ENCODE data around the gene PPP2R1A.

Gene PPP2R1A

GRCh38 chr19:52196256-52196967 lies 6.6 kb downstream of the PPP2R1A start:
- H3K9me3 ChIP-seq (replicated peaks; ENCODE audit: insufficient read depth, low read length) = no peaks in the 10 kb centered on the region
- no peaks in the 10 kb centered on the region for H3K27me3 ChIP-seq (replicated peaks; ENCODE audit: insufficient read depth, low read length)
- no peak overlapping the region for H3K27ac ChIP-seq (ENCODE audit: low read length)
- peaks cover 22% of the 10 kb centered on the region for H3K36me3 ChIP-seq (replicated peaks; ENCODE audit: insufficient read depth, low read length)
- TF ChIP-seq CTCF (IDR thresholded peaks at IDR 0.05; ENCODE audit: low read length) = no peak
- TF ChIP-seq EZH2phosphoT487 (IDR thresholded peaks at IDR 0.05; ENCODE audit: low read length) = no peak
- no peak for TF ChIP-seq EZH2 (optimal IDR thresholded peaks at IDR 0.05; ENCODE audit: low read depth, low read length)
- peaks cover 95% of the 10 kb centered on the region for H3K79me2 ChIP-seq (ENCODE audit: low read length)
- H3K4me2 ChIP-seq (ENCODE audit: low read depth, low read length) = no peak overlapping the region
- no peaks in the 10 kb centered on the region for H4K20me1 ChIP-seq (ENCODE audit: insufficient read depth, low read length)
- no peak overlapping the region for H2AFZ ChIP-seq (ENCODE audit: low read length)
- no peaks in the 10 kb centered on the region for H3K9me2 ChIP-seq (replicated peaks; ENCODE audit: insufficient read depth, low read length)
- H3K4me1 ChIP-seq (ENCODE audit: low read length) = no peaks in the 10 kb centered on the region; the same call in 1 of the 2 replicates
- no peaks in the 10 kb centered on the region for H3F3A ChIP-seq (ENCODE audit: insufficient read depth, low read length)
- DNase-seq = no peak
- no peak overlapping the region for H3K4me3 ChIP-seq (ENCODE audit: low read length)
- H3K9ac ChIP-seq (ENCODE audit: low read length) = no peak overlapping the region

GRCh38 chr19:52197964-52198363 lies 8.1 kb downstream of the PPP2R1A start:
- Histone ChIP-seq H3K9me3 (replicated peaks; ENCODE audit: insufficient read depth, low read length) (no peaks in the 10 kb centered on the region), H3K79me2 (ENCODE audit: low read length) (peaks cover 94% of the 10 kb centered on the region), H3K4me1 (ENCODE audit: low read length) (no peaks in the 10 kb centered on the region), H3K4me3 (ENCODE audit: low read length) (no peak overlapping the region), H4K20me1 (ENCODE audit: insufficient read depth, low read length) (no peaks in the 10 kb centered on the region), H3K9me2 (replicated peaks; ENCODE audit: insufficient read depth, low read length) (no peaks in the 10 kb centered on the region), H3K27me3 (replicated peaks; ENCODE audit: insufficient read depth, low read length) (no peaks in the 10 kb centered on the region), H3K4me2 (ENCODE audit: low read depth, low read length) (no peak overlapping the region), H2AFZ (ENCODE audit: low read length) (no peak overlapping the region), H3K27ac (ENCODE audit: low read length) (no peak overlapping the region), H3F3A (ENCODE audit: insufficient read depth, low read length) (no peaks in the 10 kb centered on the region), H3K9ac (ENCODE audit: low read length) (no peak overlapping the region), H3K36me3 (replicated peaks; ENCODE audit: insufficient read depth, low read length) (peaks cover 27% of the 10 kb centered on the region)
- TF ChIP-seq EZH2 (optimal IDR thresholded peaks at IDR 0.05; ENCODE audit: low read depth, low read length) = no peak
- DNase-seq = no peak

- H3F3A ChIP-seq (ENCODE audit: insufficient read depth, low read length) = no peaks in the 10 kb centered on the region
- TF ChIP-seq EZH2 (optimal IDR thresholded peaks at IDR 0.05; ENCODE audit: low read depth, low read length) (no peak), EZH2phosphoT487 (IDR thresholded peaks at IDR 0.05; ENCODE audit: low read length) (no peak), CTCF (IDR thresholded peaks at IDR 0.05; ENCODE audit: low read length) (no peak)
- no peak for DNase-seq
- H2AFZ ChIP-seq (ENCODE audit: low read length) = no peak overlapping the region
- H3K9me2 ChIP-seq (replicated peaks; ENCODE audit: insufficient read depth, low read length) = no peaks in the 10 kb centered on the region
- no peak overlapping the region for H3K27ac ChIP-seq (ENCODE audit: low read length)
- no peak overlapping the region for H3K4me2 ChIP-seq (ENCODE audit: low read depth, low read length)
- peaks cover 27% of the 10 kb centered on the region for H3K36me3 ChIP-seq (replicated peaks; ENCODE audit: insufficient read depth, low read length)
- H3K79me2 ChIP-seq (ENCODE audit: low read length) = peaks cover 94% of the 10 kb centered on the region
- H3K27me3 ChIP-seq (replicated peaks; ENCODE audit: insufficient read depth, low read length) = no peaks in the 10 kb centered on the region
- H3K4me3 ChIP-seq (ENCODE audit: low read length) = no peak overlapping the region
- H3K9ac ChIP-seq (ENCODE audit: low read length) = no peak overlapping the region
- H3K4me1 ChIP-seq (ENCODE audit: low read length) = no peaks in the 10 kb centered on the region
- H4K20me1 ChIP-seq (ENCODE audit: insufficient read depth, low read length) = no peaks in the 10 kb centered on the region
- H3K9me3 ChIP-seq (replicated peaks; ENCODE audit: insufficient read depth, low read length) = no peaks in the 10 kb centered on the region
Observed at GRCh38 chr19:52198678-52199077, 8.8 kb downstream of the PPP2R1A start.

DNA sequence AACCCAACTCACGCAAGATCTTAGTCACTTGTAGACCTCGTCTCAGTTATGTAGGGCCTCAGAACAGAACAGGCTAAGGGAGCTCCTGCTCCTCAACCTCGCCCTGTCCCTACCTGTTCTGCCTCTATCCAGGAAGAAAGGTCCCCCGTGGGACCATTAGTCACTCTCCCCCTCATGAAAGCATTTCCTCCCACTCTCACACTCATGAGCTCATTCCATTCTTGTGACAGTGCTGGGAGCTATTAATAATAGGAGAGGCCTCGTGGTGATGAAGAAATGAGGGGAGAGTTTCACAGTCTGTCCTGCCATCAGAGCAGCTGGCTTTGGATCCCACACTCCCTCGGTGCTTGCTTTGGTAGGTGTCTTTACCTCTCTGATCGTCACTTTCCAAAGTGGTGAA lies 10.2 kb downstream of the PPP2R1A start:
- no peak overlapping the region for H3K9ac ChIP-seq (ENCODE audit: low read length)

More for the DNA sequence above, 10.2 kb downstream of the PPP2R1A start:
- DNase-seq = no peak
- no peaks in the 10 kb centered on the region for H3F3A ChIP-seq (ENCODE audit: insufficient read depth, low read length)
- H3K9me3 ChIP-seq (replicated peaks; ENCODE audit: insufficient read depth, low read length) = no peaks in the 10 kb centered on the region
- H3K9me2 ChIP-seq (replicated peaks; ENCODE audit: insufficient read depth, low read length) = no peaks in the 10 kb centered on the region
- no peak overlapping the region for H3K27ac ChIP-seq (ENCODE audit: low read length)
- H3K4me3 ChIP-seq (ENCODE audit: low read length) = no peak overlapping the region
- peaks cover 93% of the 10 kb centered on the region for H3K79me2 ChIP-seq (ENCODE audit: low read length)
- H2AFZ ChIP-seq (ENCODE audit: low read length) = no peak overlapping the region
- no peak overlapping the region for H3K4me2 ChIP-seq (ENCODE audit: low read depth, low read length)
- H3K27me3 ChIP-seq (replicated peaks; ENCODE audit: insufficient read depth, low read length) = no peaks in the 10 kb centered on the region
- H4K20me1 ChIP-seq (ENCODE audit: insufficient read depth, low read length) = no peaks in the 10 kb centered on the region
- peaks cover 24% of the 10 kb centered on the region for H3K36me3 ChIP-seq (replicated peaks; ENCODE audit: insufficient read depth, low read length)
- TF ChIP-seq EZH2 (optimal IDR thresholded peaks at IDR 0.05; ENCODE audit: low read depth, low read length) = no peak
- no peak for TF ChIP-seq EZH2phosphoT487 (IDR thresholded peaks at IDR 0.05; ENCODE audit: low read length)
- no peak for TF ChIP-seq CTCF (IDR thresholded peaks at IDR 0.05; ENCODE audit: low read length)
- no peaks in the 10 kb centered on the region for H3K4me1 ChIP-seq (ENCODE audit: low read length)
